DOHH2 (cell line): ENCODE measurements around the gene CXXC5.

Source experiments
- H3F3A ChIP-seq: fragments of 200-600 bp; sonication (generic), shearing (Covaris generic); 2 replicates; pipeline ENCODE4 v1.6.0; 2016; ENCODE audit warnings: antibody characterized with exemption, mild to moderate bottlenecking; ENCODE audit not compliant: control insufficient read depth, insufficient read depth
- H3K27ac ChIP-seq: fragments of 200-600 bp; sonication (generic); 2 replicates; pipeline ENCODE4 v1.5.1; 2014; ENCODE audit warnings: low read depth, mild to moderate bottlenecking, low read length, moderate library complexity
- H3K27me3 ChIP-seq: fragments of 200-600 bp; sonication (generic); 2 replicates; pipeline ENCODE4 v1.6.1; 2014; ENCODE audit warnings: mild to moderate bottlenecking, low read length, mixed read lengths; ENCODE audit not compliant: control insufficient read depth
- H3K36me3 ChIP-seq: fragments of 200-600 bp; sonication (generic); 2 replicates; pipeline ENCODE4 v1.6.1; 2014; ENCODE audit warnings: mild to moderate bottlenecking, low read length, moderate library complexity, mixed read lengths; ENCODE audit not compliant: control insufficient read depth
- H3K4me1 ChIP-seq: fragments of 200-600 bp; sonication (generic); 2 replicates; pipeline ENCODE4 v1.6.1; 2014; ENCODE audit warnings: mild to moderate bottlenecking, low read length, mixed read lengths; ENCODE audit not compliant: control insufficient read depth
- H3K4me2 ChIP-seq: fragments of 200-600 bp; sonication (generic); 2 replicates; pipeline ENCODE4 v1.6.0; 2014; ENCODE audit warnings: mild to moderate bottlenecking, low read length, moderate library complexity
- H3K4me3 ChIP-seq: fragments of 200-600 bp; sonication (generic); 2 replicates; pipeline ENCODE4 v1.5.1; 2014; ENCODE audit warnings: mild to moderate bottlenecking, low read length, mixed read lengths
- H3K79me2 ChIP-seq: fragments of 200-600 bp; sonication (generic); 2 replicates; pipeline ENCODE4 v1.6.1; 2014; ENCODE audit warnings: mild to moderate bottlenecking, low read length, mixed read lengths; ENCODE audit not compliant: control insufficient read depth
- H3K9me2 ChIP-seq: fragments of 200-600 bp; sonication (generic); replicated peaks from 2 replicates; pipeline ENCODE4 v1.6.1; 2014; ENCODE audit warnings: mild to moderate bottlenecking, low read length, mixed read lengths; ENCODE audit not compliant: control insufficient read depth
- H3K9me3 ChIP-seq: fragments of 200-600 bp; sonication (generic); 2 replicates; pipeline ENCODE4 v1.6.1; 2014; ENCODE audit warnings: antibody characterized with exemption, low read length, mixed read lengths; ENCODE audit not compliant: control insufficient read depth, insufficient read depth
- H4K20me1 ChIP-seq: fragments of 200-600 bp; sonication (generic); 2 replicates; pipeline ENCODE4 v1.6.0; 2014; ENCODE audit warnings: low read depth, mild to moderate bottlenecking, antibody characterized with exemption, low read length, moderate library complexity; ENCODE audit not compliant: control insufficient read depth, insufficient read depth
- CTCF ChIP-seq: fragments of 200-600 bp; sonication (generic); IDR thresholded peaks from one replicate; pipeline ENCODE4 v1.5.1; 2014; ENCODE audit warnings: antibody characterized with exemption, mild to moderate bottlenecking, low read depth, low read length; ENCODE audit not compliant: poor library complexity, severe bottlenecking
- EZH2phosphoT487 ChIP-seq: fragments of 200-600 bp; sonication (generic); IDR thresholded peaks from 2 replicates; pipeline ENCODE4 v1.6.1; 2017; ENCODE audit warnings: borderline replicate concordance, mild to moderate bottlenecking, antibody characterized with exemption, low read length, moderate library complexity, mixed read lengths

The CXXC5 gene

GRCh38 chr5:139644646-139645429, 3.3 kb upstream of the CXXC5 start:
- H3K4me1 ChIP-seq = peaks cover 43% of the 10 kb centered on the region
- H3K27ac ChIP-seq = no peak overlapping the region
- H3F3A ChIP-seq = 0 out of 2 replicates have a peak, but pooled peaks cover 11% of the 10 kb centered on the region
- H3K9me2 ChIP-seq = no peaks in the 10 kb centered on the region
- no peaks in the 10 kb centered on the region for H3K27me3 ChIP-seq
- H3K4me2 ChIP-seq = no peak overlapping the region
- H4K20me1 ChIP-seq = 0 out of 2 replicates have a peak, but pooled peaks cover 5% of the 10 kb centered on the region
- H3K36me3 ChIP-seq = no peaks in the 10 kb centered on the region
- no peak overlapping the region for H3K4me3 ChIP-seq
- TF ChIP-seq CTCF (no peak), EZH2phosphoT487 (no peak)
- peaks cover 15% of the 10 kb centered on the region for H3K79me2 ChIP-seq
- no peaks in the 10 kb centered on the region for H3K9me3 ChIP-seq

GRCh38 chr5:139645430-139645871, 2.7 kb upstream of the CXXC5 start:
- no peak overlapping the region for H3K27ac ChIP-seq
- no peaks in the 10 kb centered on the region for H3K36me3 ChIP-seq
- no peaks in the 10 kb centered on the region for H3K9me3 ChIP-seq
- no peak overlapping the region for H3K4me2 ChIP-seq
- H4K20me1 ChIP-seq = 0 out of 2 replicates have a peak, but pooled peaks cover 5% of the 10 kb centered on the region
- H3K9me2 ChIP-seq = no peaks in the 10 kb centered on the region
- H3K79me2 ChIP-seq = peaks cover 21% of the 10 kb centered on the region
- no peaks in the 10 kb centered on the region for H3K27me3 ChIP-seq
- H3F3A ChIP-seq = 0 out of 2 replicates have a peak, but pooled peaks cover 11% of the 10 kb centered on the region
- no peak overlapping the region for H3K4me3 ChIP-seq
- peaks cover 39% of the 10 kb centered on the region for H3K4me1 ChIP-seq
- TF ChIP-seq EZH2phosphoT487 (no peak), CTCF (no peak)

DNA sequence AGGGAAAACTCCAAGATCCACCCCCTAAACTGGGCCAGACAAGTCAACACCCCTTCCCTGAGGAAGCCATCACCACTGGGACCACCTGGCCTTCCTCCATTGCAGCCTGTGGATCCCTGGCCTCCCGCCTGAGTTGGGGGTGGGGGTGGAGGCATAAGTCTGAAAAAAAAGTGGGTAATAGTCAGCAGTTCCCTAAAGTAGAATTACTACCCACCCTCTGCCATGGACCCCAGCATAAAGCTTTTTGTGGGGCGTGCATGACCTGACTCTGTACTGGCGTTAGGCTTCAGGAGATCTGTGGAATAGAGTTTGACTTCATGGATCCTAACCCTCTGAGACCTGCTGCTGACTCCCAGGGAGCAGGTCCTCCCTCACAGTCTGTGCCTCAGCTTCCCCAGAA, 2.0 kb upstream of the CXXC5 start:
- H3K4me1 ChIP-seq = peaks cover 46% of the 10 kb centered on the region
- TF ChIP-seq CTCF (no peak), EZH2phosphoT487 (no peak)
- 0 out of 2 replicates have a peak, but pooled peaks cover 11% of the 10 kb centered on the region for H3F3A ChIP-seq
- H4K20me1 ChIP-seq = peaks cover 11% of the 10 kb centered on the region; the same call in 1 of the 2 replicates
- H3K36me3 ChIP-seq = no peaks in the 10 kb centered on the region
- no peaks in the 10 kb centered on the region for H3K9me3 ChIP-seq
- H3K4me2 ChIP-seq = no peak overlapping the region
- H3K79me2 ChIP-seq = peaks cover 28% of the 10 kb centered on the region
- H3K27me3 ChIP-seq = no peaks in the 10 kb centered on the region
- H3K27ac ChIP-seq = no peak overlapping the region
- H3K4me3 ChIP-seq = no peak overlapping the region
- H3K9me2 ChIP-seq = no peaks in the 10 kb centered on the region
